Activated CD4-positive, alpha-beta T cell treated with anti-CD3 and anti-CD28 coated beads, Interleukin-2, amount 50 U/mL, for 4 hours (primary cell): ENCODE results near the gene HOXA3.

Experiments
- DNase-seq, 2 experiments: peaks; one replicate each; pipeline ENCODE4 v3.0.0-alpha.2; 2020

The HOXA3 gene

GRCh38 chr7:27098578-27099451 lies 53.6 kb downstream of the HOXA3 start:
- no peak for DNase-seq

DNA sequence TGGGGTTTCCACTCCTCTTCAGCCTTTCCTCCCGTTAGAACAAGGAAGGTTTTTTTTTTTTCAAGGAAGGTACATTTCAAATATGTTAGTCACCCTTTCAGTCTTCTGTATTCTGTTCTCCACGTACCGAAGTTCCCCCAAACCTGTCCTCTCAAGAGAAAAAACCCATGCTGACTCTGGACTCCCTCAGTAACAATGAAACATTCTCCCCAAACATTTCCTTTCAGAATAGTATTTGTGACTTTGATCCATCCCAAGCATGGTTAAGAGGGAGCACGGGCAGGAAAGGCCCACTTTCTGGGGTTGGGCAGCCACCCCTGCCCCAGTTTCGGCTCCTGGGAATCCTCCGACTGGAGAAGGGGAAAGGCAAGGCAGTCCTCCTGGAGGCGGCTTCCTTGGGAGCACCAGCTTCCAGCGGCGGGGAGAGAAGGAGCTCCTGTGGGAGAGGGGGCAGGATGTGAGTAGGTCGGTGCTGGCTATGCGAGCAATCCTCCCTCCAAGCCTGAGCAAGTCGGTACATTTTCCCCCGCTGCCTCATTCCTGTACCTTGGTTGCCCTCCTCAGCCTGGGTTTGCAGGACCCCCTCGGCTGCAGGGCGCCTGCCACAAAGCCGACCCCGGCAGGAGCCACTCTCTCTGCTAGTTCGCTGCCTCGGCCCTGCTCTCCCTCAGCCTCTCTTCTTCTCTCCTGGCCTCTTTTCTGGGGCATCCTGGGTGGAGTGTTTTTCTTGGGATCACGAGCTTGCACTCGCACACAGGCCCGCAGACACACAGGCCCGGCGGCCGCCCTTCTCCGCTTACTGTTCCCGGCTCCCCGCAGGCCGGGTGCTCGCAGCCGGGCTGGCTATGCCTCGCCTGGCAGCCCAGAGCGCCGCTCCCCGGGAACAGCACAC lies 54.5 kb downstream of the HOXA3 start:
- no peak for DNase-seq

DNA sequence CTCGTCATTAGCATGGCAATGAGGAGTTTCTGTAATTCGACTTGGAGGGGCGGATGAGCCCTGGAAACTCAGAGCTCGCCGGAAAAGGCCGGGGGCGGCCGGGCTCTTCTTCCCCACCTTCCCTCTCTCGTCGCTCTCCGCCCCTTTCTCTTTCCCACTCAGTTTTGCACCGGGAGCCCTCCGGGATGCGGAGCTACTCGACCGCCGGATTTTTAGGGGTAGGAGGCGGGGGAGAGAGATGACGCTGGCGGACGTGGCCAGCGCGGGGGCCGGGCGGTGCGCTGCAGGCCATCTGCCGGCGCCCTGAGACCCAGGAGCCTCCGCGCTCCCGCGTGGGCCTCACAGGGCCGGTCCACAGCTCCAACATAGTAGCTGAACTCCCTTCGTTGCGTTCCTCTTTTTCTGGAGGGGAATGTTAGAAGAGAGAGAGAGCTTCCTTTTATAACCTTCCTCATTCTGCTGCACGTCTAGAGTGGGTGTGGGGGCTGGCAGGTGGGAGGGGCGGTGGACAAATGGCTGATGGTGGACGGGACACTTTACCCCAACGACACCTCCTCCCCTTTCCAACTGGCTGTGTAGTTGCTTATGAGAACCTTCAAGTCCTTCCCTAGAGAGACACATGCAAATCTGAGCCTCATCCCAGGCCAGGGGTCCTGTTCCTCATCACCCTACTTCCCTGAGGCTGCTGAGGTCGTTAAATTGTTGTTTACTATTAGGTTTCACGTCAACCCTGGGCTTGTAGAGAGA lies 55.4 kb downstream of the HOXA3 start:
- no peak for DNase-seq

DNA sequence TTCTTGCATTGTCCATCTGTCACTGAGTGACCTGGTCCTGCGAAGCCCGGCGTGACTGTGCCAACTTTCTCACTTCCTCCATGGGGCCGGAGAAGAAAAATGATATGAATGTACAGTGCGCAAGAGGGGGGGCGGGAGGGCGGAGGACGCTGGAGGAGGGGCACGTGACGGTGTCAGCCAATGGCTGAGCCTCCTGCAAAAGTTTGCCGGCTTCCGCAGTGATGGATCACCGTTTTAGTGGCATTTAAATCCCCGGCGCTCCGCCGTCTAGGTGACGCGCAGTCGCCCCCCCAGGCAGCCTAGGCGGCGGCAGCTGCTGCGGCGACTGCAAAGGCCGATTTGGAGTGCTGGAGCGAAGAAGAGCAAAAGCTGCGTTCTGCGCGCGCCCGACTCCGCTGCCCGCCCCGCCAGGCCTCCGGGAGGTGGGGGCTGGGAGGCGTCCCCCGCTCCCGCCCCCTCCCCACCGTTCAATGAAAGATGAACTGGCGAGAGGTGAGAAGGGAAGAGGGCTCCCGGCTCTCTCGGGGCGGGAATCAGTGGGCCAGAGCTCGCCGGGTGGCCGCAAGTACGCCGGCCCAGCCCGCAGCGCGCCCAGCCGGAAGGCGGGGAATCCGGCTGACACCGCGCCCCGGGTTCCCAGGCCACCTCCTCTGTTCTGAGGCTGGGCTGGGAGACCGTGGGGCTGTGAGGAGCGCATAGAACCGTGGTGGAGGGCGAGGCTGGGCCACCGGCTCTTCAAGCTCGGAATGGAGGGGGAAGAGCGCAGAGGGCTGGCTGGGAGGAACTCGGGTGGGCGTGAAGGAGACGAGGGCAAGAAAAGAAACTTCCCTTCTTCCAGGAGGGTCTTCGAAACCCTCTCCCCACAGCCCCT lies 56.3 kb downstream of the HOXA3 start, which contains the start of gene HOXA1:
TSS of gene HOXA1 (minus strand) at position 104 of the 871 bp plus-strand sequence. CDS start at position 16, 88 bp downstream.
- peak; percentile 68 to 74 for DNase-seq

GRCh38 chr7:27095050-27095896 lies 57.1 kb downstream of the HOXA3 start:
- DNase-seq: peak in 1 of 2 experiments; percentile 9

DNA sequence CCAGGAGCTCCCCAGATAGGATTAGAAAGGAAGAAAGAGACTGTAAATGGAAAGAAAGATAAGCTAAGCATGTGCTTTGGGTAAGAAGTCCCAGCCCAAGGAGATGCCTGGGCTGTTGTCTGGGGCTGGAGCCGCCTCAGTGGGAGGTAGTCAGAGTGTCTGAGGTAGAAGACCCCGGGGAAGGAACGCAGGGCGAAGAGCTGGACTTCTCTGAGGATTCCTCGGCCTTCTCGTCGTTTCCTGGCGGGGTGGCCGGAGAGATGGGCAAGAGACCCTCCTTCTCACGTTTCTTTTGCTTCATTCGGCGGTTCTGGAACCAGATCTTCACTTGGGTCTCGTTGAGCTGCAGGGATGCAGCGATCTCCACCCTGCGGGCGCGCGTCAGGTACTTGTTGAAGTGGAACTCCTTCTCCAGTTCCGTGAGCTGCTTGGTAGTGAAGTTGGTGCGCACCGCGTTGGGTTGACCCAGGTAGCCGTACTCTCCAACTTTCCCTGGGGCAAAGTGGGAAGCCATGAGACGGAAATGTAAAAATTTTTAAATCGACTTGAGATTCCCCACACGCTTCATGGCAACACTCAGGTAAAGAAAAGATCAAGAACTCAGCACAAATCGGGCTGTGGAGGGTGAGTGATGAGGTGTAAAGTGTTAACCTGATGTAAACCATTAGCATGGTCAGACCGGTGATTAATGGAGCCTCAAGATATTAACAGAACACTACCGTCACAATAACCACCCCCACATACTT lies 57.9 kb downstream of the HOXA3 start:
- no peak for DNase-seq

- no peak for DNase-seq
Observed at GRCh38 chr7:27093184-27093895, 59.0 kb downstream of the HOXA3 start.

- DNase-seq: no peak
Observed at GRCh38 chr7:27092819-27093110, 59.6 kb downstream of the HOXA3 start.

- no peak for DNase-seq
Observed at GRCh38 chr7:27091941-27092818, 60.2 kb downstream of the HOXA3 start.

DNA sequence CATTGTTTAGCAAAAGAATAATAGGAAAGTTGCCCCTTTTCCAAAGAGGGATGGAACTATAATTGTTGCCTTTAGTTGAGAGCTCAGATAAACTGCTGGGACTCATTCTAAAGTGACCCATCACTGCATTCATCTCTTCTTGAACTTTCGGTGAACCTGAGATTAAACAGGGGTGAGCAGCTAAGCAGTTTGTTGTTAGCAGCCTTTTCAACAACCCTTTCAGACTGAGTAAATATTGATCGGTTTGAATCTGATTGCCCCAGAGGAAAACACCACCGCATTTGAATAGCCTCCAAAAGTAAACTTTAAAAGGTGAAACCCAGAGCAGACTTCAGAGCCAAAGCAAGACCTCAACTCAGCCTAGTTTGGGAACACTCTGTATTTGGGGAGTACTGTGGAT lies 61.3 kb downstream of the HOXA3 start:
- no peak for DNase-seq

DNA sequence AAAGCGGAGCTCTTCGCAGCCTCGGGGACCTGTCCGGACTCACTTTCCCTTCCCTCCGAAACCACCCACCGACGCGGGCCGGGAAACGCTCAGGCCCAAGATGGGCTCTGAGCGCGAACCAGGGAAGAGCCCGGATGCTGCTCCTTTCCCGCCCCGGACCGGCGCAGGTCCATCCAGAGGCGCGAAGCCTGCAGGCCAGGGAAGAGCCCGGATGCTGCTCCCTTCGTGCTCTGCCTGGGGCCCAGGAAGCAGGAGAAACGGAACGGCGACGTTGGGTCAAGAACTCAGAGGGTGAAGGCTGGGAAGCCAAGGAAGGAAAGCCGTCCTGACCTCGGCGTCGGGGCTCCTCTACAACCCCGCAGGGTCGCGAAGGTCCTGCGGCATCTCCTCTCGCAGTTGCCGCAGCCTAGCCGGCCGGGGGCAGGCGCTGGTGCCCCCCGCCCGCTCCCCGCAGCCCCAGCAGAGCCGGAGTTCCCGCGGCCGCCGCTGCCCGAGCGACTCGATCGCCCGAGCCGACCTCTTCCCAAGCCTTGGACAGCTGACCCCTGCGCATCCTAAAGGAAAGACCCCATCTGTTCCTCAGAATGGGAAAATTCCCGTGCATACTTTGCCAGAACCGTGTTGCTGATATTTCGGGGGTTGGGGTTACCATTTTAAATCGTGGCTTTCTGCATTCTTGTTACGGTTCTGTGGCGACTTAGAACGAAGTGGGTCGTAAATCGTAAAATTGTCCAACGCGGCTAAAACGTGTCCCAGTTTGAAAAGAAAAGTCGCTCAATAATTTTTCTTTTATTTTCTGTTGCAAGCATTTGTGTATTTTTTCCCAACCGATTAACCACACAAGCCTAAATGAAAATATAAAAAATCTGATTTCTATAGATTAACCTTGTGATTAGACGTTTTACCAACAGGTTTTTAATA lies 64.1 kb downstream of the HOXA3 start:
- no peak for DNase-seq

GRCh38 chr7:27083646-27084045 lies 68.7 kb downstream of the HOXA3 start:
- DNase-seq: no peak

- no peak for DNase-seq
Observed at GRCh38 chr7:27082171-27082570, 70.2 kb downstream of the HOXA3 start.

GRCh38 chr7:27080844-27081436 lies 71.4 kb downstream of the HOXA3 start:
- DNase-seq: no peak

DNA sequence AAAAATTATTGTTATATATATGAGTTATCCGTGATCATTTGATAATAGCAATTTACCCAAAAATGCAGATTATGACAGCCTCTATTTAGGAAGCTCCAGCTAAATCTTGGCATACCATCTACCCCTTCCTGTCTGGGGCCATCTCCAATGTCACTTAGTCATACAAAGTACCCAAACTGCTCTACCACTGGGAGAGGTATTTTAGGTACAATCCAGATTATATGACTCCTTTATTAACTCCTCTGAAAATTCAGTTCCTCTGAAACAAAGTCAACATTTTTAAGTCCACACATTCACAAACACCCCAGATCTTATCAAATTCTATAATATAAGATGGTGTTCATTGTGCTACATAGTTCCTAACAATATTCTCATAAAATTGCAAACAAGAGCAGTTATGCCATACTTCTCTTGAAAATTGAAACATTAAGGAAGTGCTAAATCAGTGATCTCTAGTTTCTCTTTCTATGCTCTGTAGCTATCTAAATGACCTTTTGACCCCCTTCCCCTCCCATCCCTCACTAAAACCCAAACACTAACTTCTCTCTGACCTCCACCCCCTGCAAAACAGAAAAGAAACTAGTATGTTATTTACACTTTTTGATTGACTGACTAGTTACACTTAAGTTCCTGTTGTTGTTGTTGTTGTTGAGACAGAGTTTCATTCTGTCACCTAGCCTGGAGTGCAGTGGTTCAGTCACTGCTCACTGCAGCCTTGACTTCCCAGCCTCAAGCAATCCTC lies 73.0 kb downstream of the HOXA3 start:
- DNase-seq: no peak

DNA sequence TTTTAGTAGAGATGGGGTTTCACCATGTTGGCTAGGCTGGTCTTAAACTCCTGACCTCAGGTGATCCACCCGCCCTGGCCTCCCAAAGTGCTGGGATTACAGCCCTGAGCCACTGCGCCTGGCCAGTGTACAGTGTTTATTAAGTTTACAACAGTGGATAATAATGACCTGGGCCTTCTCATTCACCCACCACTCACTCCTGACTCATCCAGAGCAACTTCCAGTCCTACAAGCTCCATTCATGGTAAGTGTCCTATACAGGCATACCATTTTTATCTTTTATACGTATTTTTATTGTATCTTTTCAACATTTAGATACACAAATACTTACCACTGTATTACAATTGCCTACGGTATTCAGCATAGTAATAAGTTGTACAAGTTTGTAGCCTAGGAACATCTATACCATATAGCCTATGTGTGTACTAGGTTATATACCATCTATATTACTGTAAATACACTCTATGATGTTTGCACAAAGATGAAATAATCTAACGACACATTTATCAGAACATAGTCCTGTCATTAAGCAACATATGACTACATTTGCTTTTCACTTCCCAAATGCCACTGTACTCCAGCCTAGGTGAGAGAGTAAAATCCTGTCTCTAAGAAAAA lies 73.7 kb downstream of the HOXA3 start:
- no peak for DNase-seq
